HTERT RPE-1 (cell line): ENCODE data around the gene MAZ.

Experiments used
- in situ Hi-C: fragments of 300-500 bp; cut with MboI; formaldehyde crosslinking; loops from 4 replicates; pipeline ENCODE4 v1.14.3; 2020; ENCODE audit warnings: low sequenced_read_pairs

Gene MAZ

DNA sequence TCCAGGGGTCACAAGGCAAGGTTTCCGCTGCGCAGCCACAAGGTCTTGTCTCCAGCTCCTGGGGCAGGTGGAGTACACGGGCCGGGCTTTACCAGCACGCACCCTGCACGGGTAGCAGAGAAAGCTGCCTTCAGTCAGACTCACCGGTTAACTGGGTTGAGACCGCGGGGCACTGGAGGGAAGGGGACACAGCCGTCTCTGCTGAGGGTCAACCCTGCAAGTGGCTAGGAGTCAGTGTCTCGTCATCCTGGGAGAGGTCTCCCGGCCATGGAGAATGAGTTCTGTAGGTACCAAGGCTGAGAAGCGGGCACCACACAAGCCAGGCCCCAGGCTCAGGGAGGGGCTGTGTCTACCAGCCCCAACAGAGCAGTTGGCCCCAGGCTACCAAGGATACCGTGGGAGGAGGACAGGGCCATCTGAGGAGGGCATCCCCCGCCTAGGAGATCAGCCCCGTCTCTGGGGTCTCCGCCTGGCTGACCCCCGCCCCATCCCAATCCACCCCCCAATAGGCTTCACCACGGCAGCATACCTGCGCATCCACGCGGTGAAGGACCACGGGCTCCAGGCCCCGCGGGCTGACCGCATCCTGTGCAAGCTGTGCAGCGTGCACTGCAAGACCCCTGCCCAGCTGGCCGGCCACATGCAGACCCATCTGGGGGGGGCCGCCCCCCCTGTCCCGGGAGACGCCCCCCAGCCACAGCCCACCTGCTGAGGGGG lies 2.9 kb downstream of the MAZ start:
- in situ Hi-C loops: no loop called here

DNA sequence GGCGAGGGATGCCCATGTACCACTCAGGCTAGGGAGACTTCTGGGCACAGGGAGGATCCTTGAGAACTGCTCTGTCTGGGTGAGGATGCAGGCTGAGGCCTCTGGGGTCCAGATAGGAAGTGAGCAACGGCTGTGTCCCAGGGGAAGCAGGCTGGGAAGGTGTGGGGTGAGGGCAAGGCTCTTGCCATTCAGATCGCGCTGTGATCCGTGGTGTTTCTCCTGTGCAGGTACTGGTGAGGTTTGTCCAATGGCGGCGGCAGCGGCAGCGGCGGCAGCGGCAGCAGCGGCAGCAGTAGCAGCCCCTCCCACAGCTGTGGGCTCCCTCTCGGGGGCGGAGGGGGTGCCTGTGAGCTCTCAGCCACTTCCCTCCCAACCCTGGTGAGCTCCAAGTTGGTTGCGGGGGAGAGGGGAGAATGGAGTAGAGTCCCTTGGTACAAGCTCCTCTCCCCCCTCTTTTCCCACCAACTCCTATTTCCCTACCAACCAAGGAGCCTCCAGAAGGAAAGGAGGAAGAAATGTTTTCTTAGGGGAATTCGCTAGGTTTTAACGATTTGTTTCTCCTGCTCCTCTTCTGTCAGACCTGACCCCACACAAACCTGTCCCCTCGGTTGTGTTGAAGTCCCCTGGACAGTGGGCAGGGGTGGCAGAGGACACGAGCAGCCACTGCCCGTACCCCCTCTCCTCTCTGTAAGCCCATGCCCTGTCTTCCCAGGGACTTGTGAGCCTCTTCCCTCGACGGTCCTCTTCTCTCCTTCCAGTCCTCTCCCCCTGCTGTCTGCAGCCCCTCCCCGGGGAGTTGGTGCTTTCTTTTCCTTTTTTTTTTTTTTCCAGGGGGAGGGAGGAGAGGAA lies 3.7 kb downstream of the MAZ start:
- in situ Hi-C loops: no loop called here

DNA sequence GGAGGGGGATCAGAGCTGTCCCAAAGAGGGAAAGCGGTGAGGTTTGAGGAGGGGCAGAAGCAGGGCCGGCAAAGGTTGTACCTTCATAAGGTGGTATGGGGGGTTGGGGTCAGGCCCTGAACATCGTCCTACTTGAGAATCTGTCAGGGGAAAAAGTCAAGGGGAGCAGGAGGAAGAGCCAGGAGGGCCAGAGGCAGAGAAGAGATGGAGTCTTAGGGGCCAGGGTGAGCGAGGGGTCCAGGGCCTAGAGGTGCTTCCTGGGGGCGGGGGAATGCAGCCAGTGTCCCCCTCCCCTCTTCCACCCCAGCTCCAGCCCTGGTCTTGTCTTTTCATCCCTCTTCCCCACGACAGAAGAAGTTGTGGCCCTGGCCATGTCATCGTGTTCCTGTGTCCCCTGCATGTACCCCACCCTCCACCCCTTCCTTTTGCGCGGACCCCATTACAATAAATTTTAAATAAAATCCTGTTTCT lies 4.4 kb downstream of the MAZ start:
- in situ Hi-C loops: no loop called here

DNA sequence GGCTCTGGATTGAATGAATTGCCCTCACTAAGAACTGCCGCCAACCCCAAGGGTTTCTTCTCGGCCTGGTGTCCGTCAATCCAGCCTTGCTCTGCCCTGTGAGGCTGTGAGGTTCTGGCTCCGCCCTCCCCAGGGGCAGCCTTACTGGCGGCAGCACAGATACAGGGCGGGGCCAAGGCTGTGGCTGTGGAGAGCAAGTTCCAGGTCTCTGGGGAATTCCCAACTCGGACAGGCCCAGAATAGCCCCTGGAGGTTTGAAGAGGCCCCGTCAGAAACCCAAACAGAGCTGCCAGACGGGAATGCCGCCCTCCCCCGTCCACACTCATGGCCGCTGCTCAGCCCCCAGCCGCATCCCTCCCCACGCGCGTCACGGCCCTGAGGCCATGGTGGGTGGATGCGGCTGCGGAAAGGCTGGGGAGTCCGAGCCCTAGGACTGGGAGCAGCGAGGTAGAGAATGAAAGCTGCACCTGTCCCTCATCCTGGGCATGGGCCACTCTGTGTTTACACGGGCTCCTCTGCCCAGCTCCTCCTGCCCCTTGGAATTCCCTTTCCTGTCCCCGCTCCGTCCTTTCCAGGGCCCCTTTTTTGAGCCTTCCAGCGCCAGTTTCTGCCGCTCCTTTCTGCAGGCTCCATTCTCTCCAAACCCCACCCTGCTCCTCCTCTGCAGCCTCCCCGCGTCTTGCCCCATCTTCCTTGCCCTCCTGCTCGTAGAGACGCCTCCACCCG lies 5.0 kb downstream of the MAZ start:
- in situ Hi-C loops: no loop called here

- in situ Hi-C loops: no loop called here
These were observed 5.8 kb downstream of the MAZ start, which contains the start of gene PRRT2 for GRCh38 chr16:29811896-29812665. TSS of gene PRRT2 (plus strand) at chr16:29812193. CDS start at chr16:29813055, 862 bp downstream.

DNA sequence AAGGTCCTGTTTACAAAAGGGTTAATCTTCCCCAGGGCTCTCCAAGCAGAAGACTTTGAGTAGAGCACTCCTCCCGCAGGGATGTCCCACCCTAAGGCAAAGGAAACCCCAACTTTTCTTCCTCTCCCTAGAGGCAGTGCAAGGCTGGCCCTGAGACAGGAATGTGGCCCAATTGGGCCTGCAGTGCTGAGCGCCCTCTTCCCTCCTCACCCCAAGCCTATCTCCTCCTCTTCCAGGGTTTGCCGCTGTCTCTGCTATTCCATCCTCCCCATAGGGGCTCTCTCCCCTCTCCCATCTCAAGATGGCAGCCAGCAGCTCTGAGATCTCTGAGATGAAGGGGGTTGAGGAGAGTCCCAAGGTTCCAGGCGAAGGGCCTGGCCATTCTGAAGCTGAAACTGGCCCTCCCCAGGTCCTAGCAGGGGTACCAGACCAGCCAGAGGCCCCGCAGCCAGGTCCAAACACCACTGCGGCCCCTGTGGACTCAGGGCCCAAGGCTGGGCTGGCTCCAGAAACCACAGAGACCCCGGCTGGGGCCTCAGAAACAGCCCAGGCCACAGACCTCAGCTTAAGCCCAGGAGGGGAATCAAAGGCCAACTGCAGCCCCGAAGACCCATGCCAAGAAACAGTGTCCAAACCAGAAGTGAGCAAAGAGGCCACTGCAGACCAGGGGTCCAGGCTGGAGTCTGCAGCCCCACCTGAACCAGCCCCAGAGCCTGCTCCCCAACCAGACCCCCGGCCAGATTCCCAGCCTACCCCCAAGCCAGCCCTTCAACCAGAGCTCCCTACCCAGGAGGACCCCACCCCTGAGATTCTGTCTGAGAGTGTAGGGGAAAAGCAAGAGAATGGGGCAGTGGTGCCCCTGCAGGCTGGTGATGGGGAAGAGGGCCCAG lies 6.7 kb downstream of the MAZ start:
- in situ Hi-C loops: no loop called here

DNA sequence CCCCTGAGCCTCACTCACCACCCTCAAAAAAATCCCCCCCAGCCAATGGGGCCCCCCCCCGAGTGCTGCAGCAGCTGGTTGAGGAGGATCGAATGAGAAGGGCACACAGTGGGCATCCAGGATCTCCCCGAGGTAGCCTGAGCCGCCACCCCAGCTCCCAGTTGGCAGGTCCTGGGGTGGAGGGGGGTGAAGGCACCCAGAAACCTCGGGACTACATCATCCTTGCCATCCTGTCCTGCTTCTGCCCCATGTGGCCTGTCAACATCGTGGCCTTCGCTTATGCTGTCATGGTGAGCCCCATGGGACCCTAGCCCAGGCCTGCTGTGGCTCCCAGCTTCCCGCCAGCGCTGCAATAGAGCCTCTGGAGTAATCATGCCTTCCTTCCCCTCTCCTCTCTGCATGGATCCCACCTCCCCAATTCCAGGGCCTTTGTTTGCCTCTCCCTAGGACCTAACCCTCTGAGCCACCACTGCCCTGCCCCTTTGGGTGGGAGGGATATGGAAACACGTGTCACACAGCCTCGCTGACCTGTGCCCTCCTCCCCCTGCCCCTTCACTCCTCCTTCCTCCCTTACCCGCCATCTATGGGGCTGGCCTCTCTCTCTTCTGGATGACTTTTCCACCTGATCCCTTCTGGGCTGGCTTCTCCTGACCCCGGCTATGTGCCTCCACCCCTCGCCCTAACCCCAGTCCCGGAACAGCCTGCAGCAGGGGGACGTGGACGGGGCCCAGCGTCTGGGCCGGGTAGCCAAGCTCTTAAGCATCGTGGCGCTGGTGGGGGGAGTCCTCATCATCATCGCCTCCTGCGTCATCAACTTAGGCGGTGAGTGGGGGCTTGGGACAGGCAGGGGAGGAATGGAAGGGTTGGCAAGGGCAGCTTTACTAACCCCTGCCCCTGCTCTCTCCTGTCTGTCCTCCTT lies 7.6 kb downstream of the MAZ start:
- in situ Hi-C loops: no loop called here

- in situ Hi-C loops: no loop called here
These were observed 8.3 kb downstream of the MAZ start for GRCh38 chr16:29814592-29814991.

- in situ Hi-C loops: no loop called here
These were observed 8.8 kb downstream of the MAZ start for GRCh38 chr16:29815032-29815721.

DNA sequence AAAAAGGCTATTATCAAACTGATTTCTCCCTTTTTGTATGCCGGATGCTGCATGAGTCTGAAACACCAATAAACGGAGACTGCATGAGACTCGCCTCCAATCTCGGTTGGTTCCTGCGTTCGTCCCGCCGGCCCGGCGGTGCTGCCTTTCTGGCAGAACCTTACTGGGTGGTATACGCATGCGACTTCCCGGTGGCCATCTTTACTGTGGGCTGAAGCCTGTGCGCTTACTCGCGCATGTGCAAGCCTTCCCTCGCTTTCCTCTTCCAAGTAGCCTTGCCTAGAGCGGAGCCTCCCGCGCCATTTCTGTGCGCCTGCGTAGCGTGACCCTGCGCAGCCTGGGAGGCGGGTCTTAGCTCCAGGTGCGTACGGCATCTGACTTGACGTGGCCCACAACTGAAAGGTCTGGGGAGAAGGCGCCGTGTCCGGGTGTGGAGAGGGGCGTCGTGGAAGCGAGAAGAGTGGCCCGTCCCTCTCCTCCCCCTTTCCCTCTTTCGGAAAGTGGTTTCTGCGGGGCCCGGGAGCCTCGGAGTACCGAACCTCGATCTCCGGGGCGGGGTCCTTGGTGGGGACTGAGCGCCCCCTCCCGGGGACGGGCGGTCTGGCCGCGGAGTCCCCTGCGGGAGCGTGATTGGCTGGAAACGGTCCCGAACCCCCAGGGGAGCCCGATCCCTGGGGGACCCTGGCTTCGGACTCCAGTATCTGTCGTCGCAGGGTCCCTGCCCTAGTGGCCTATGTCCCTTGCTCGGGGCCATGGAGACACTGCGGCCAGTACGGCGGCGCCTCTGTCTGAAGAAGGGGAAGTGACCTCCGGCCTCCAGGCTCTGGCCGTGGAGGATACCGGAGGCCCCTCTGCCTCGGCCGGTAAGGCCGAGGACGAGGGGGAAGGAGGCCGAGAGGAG lies 9.7 kb downstream of the MAZ start, which contains the start of gene PAGR1:
Gene PAGR1, plus strand, starts transcription at position 360 of the 901 bp plus-strand sequence. Its CDS starts 374 bp downstream, at position 734.
- in situ Hi-C loops: no loop called here

GRCh38 chr16:29816694-29817441 lies 10.5 kb downstream of the MAZ start:
- in situ Hi-C loops: no loop called here

GRCh38 chr16:29818082-29818481 lies 11.8 kb downstream of the MAZ start:
- in situ Hi-C loops: no loop called here

GRCh38 chr16:29819506-29819905 lies 13.2 kb downstream of the MAZ start:
- in situ Hi-C loops: no loop called here

GRCh38 chr16:29820271-29820701 lies 14.0 kb downstream of the MAZ start, which contains the start of gene MVP:
TSS of gene MVP (plus strand) at chr16:29820462. CDS start at chr16:29830550, 10,088 bp downstream.
- in situ Hi-C loops: no loop called here

- in situ Hi-C loops: no loop called here
These were observed 14.7 kb downstream of the MAZ start for GRCh38 chr16:29820730-29821642.
